SU-DHL-6 (cell line): Measurements from ENCODE around the gene OCLN.

ENCODE experiments used
- CTCF ChIP-seq: fragments of 200-600 bp; sonication (generic); IDR thresholded peaks from one replicate; pipeline ENCODE4 v1.5.1; 2017; ENCODE audit warnings: antibody characterized with exemption, mild to moderate bottlenecking, low read length, moderate library complexity; ENCODE audit not compliant: insufficient read depth, poor library complexity, severe bottlenecking
- EZH2phosphoT487 ChIP-seq: fragments of 200-600 bp; sonication (generic), shearing (Covaris generic); conservative IDR thresholded peaks from 2 replicates; pipeline ENCODE4 v1.6.1; 2018; ENCODE audit warnings: mild to moderate bottlenecking, antibody characterized with exemption, low read length, moderate library complexity, mixed read lengths

DNA sequence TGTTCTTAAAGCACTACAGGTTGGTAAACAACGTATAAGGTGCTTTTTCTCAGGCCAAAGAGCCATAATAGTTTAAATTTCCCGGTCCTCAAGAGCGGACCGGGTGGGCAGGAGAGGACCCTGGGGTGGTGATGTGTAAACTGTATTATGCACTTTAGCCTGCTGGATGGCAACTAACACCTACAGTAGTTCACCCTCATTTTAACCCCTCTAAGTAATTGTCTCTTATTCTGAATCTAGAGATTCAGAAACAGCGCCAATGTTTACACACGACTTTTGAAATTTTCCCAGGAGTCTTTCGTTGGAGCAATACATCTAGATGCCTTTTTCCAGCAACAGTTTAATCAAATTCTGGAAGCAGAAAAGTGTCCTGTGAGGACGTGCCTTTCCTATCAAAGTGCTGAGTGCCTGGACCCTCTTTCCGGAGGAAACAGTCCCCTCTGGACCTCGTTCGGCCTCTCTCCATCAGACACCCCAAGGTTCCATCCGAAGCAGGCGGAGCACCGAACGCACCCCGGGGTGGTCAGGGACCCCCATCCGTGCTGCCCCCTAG, 676 bp upstream of the OCLN start:
- TF ChIP-seq EZH2phosphoT487 (no peak), CTCF (no peak)
